NT2/D1 (cell line): ENCODE results near the gene LRRN1.

ENCODE experiments used
- SUZ12 ChIP-seq: IDR thresholded peaks from 2 replicates; pipeline ENCODE4 v1.6.1; 2011; ENCODE audit not compliant: insufficient read length, insufficient read depth; ENCODE audit errors: extremely low read depth
- ZNF274 ChIP-seq: IDR thresholded peaks from 2 replicates; pipeline ENCODE4 v1.6.1; 2011; ENCODE audit warnings: mild to moderate bottlenecking, low read depth, low read length

- no peak for TF ChIP-seq SUZ12
- no peak for TF ChIP-seq ZNF274
Observed at GRCh38 chr3:3778216-3778615, 21.0 kb upstream of the LRRN1 start.
